ENCODE results near the gene MPRIP. TPM values are rescaled to one million over a fixed set of nuclear protein-coding genes. Genes with fewer than 3 reads are reported as not detected.

Gene MPRIP
- total RNA-seq, 1 experiment from 2014 or later: 140 TPM

- no peak for TF ChIP-seq ZNF532 (CRISPR knock-in tag; IDR thresholded peaks at IDR 0.05; ENCODE audit: borderline replicate concordance)
Observed at GRCh38 chr17:17126131-17127110, 84.2 kb downstream of the MPRIP start (continued).

- ChIA-PET CTCF (interaction anchor here (8.1 kb wide), 1 partner anchor 16 kb away, joined by 77 read pairs; no protein-coding TSS in a partner anchor), POLR2A (no interaction called here)
- no peak for DNase-seq (ENCODE audit: low spot score)
- Mint-ChIP-seq H3K27me3 (ENCODE audit: low read depth) (no peaks in the 10 kb centered on the region), H3K4me1 (0 out of 2 replicates have a peak, but pooled peaks cover 4% of the 10 kb centered on the region), H3K27ac (0 out of 2 replicates have a peak overlapping the region, but pooled peaks have one; percentile 32), H3K4me3 (no peak overlapping the region), H3K9me3 (no peaks in the 10 kb centered on the region), H3K36me3 (no peaks in the 10 kb centered on the region)
- ATAC-seq: no peak
- TF ChIP-seq MAX (CRISPR knock-in tag; IDR thresholded peaks at IDR 0.05) (no peak), RORB (CRISPR knock-in tag; IDR thresholded peaks at IDR 0.05) (no peak), AFF4 (CRISPR knock-in tag; IDR thresholded peaks at IDR 0.05; ENCODE audit: borderline replicate concordance) (no peak), TEAD1 (CRISPR knock-in tag; IDR thresholded peaks at IDR 0.05) (no peak), TP53 (CRISPR knock-in tag; IDR thresholded peaks at IDR 0.05) (no peak), ELF4 (CRISPR knock-in tag; IDR thresholded peaks at IDR 0.05; ENCODE audit: low read depth) (no peak), ATF3 (CRISPR knock-in tag; conservative IDR thresholded peaks at IDR 0.05) (no peak), CTCF (IDR thresholded peaks at IDR 0.05) (no peak), ATF6 (CRISPR knock-in tag; IDR thresholded peaks at IDR 0.05) (no peak), ZBTB21 (CRISPR knock-in tag; IDR thresholded peaks at IDR 0.05; ENCODE audit: borderline replicate concordance) (no peak), ZNF532 (CRISPR knock-in tag; IDR thresholded peaks at IDR 0.05; ENCODE audit: borderline replicate concordance) (no peak), SOX15 (CRISPR knock-in tag; IDR thresholded peaks at IDR 0.05) (no peak), CBFB (CRISPR knock-in tag; IDR thresholded peaks at IDR 0.05; ENCODE audit: low read depth) (no peak), E2F1 (CRISPR knock-in tag; IDR thresholded peaks at IDR 0.05) (no peak)
Observed at GRCh38 chr17:17127156-17127555, 84.9 kb downstream of the MPRIP start.
